H1 (cell line): ENCODE data around the gene CAPN10. TPM values are rescaled to one million over a fixed set of nuclear protein-coding genes. Genes with fewer than 3 reads are reported as not detected.

Experiments
- CTCF ChIA-PET: fragments of 300-600 bp; sonication (Branson Sonifier 250); formaldehyde crosslinking; loops from one replicate; lab custom pipeline; 2021; ENCODE audit not compliant: partially characterized antibody; lab: Charles Lee
- POLR2A ChIA-PET: fragments of 300-600 bp; sonication (Branson Sonifier 250); formaldehyde crosslinking; loops from one replicate; lab custom pipeline; 2021; ENCODE audit warnings: inconsistent platforms; ENCODE audit not compliant: partially characterized antibody; lab: Charles Lee
- DNase-seq, 2 experiments: peaks; one replicate each; pipeline versions ENCODE4 v3.0.0 to v3.0.0-alpha.2; 2010 to 2022; ENCODE audit warnings: low spot score in 2 of 2, low read depth in 1 of 2, mixed read lengths in 1 of 2
- FAIRE-seq: peaks from 2 replicates; lab custom pipeline; 2011; peaks lifted over from hg19 to GRCh38; lab: Jason Lieb, UNC
- H2AFZ ChIP-seq: 2 replicates; pipeline ENCODE4 v1.8.1; 2012; ENCODE audit warnings: low read length, inconsistent platforms
- H2AK5ac ChIP-seq: 2 replicates; pipeline ENCODE4 v1.6.1; 2013; ENCODE audit warnings: low read depth, low read length
- H2BK120ac ChIP-seq: replicated peaks from 2 replicates; pipeline ENCODE3; 2013; ENCODE audit warnings: low read depth, low read length, inconsistent platforms
- H2BK12ac ChIP-seq: 2 replicates; pipeline ENCODE4 v1.6.1; 2013; ENCODE audit warnings: low read depth, low read length
- H2BK15ac ChIP-seq: 2 replicates; pipeline ENCODE4 v1.6.1; 2013; ENCODE audit warnings: low read length
- H2BK20ac ChIP-seq: 2 replicates; pipeline ENCODE4 v1.6.1; 2013; ENCODE audit warnings: low read length
- H2BK5ac ChIP-seq: 2 replicates; pipeline ENCODE4 v1.6.1; 2013; ENCODE audit warnings: low read depth, low read length
- H3K14ac ChIP-seq: 2 replicates; pipeline ENCODE4 v1.6.1; 2013; ENCODE audit warnings: inconsistent platforms; ENCODE audit not compliant: insufficient read length
- H3K18ac ChIP-seq: 2 replicates; pipeline ENCODE4 v1.6.1; 2013; ENCODE audit warnings: low read length; ENCODE audit errors: extremely low read depth
- H3K23ac ChIP-seq: 2 replicates; pipeline ENCODE4 v1.6.1; 2013; ENCODE audit warnings: inconsistent platforms; ENCODE audit not compliant: insufficient read length
- H3K23me2 ChIP-seq: 2 replicates; pipeline ENCODE4 v1.6.1; 2013; ENCODE audit warnings: low read depth, low read length
- H3K27ac ChIP-seq: 2 replicates; pipeline ENCODE4 v1.6.1; 2011; ENCODE audit warnings: low read depth, low read length, inconsistent platforms
- H3K27me3 ChIP-seq, 4 experiments: replicated peaks in 1 of 4; 1 replicate in 1 of 4; 2 replicates in 3 of 4; pipeline versions ENCODE4 v1.6.1 to v1.8.1; 2011 to 2013; ENCODE audit warnings: low read length in 3 of 4, mild to moderate bottlenecking in 3 of 4, inconsistent platforms in 2 of 4, mixed read lengths in 2 of 4, moderate library complexity in 1 of 4; ENCODE audit not compliant: control insufficient read depth in 3 of 4, insufficient read depth in 3 of 4; ENCODE audit errors: extremely low read depth in 1 of 4
- H3K36me3 ChIP-seq, 4 experiments: 2 replicates each; pipeline versions ENCODE4 v1.6.1 to v1.8.1; 2011 to 2013; ENCODE audit warnings: mild to moderate bottlenecking in 4 of 4, low read length in 3 of 4, moderate library complexity in 2 of 4, control low read depth in 1 of 4, inconsistent platforms in 1 of 4; ENCODE audit not compliant: insufficient read depth in 4 of 4, control insufficient read depth in 2 of 4
- H3K4ac ChIP-seq: replicated peaks from 2 replicates; pipeline ENCODE3; 2013; ENCODE audit warnings: low read length, low read depth, mixed read lengths, inconsistent platforms; ENCODE audit not compliant: insufficient read length
- H3K4me1 ChIP-seq, 4 experiments: replicated peaks in 1 of 4; 1 replicate in 1 of 4; 2 replicates in 3 of 4; pipeline versions ENCODE4 v1.6.1 to v1.8.1; 2011 to 2013; ENCODE audit warnings: low read length in 3 of 4, inconsistent platforms in 2 of 4, mixed read lengths in 1 of 4; ENCODE audit not compliant: insufficient read depth in 4 of 4, control insufficient read depth in 3 of 4
- H3K4me2 ChIP-seq, 2 experiments: 2 replicates each; pipeline versions ENCODE4 v1.6.1 to v1.8.1; 2011 to 2013; ENCODE audit warnings: low read depth in 2 of 2, low read length in 2 of 2, control low read depth in 1 of 2, inconsistent platforms in 1 of 2, mild to moderate bottlenecking in 1 of 2; ENCODE audit not compliant: insufficient read depth in 1 of 2
- H3K4me3 ChIP-seq, 4 experiments: fragments of 200-600, 300-600 bp in 1 of 4; sonication (generic), shearing (Covaris generic), sonication (Bioruptor Twin) in 1 of 4; 2 replicates each; pipeline versions ENCODE4 v1.5.1 to v1.8.1; 2011 to 2016; ENCODE audit warnings: low read length in 4 of 4, low read depth in 3 of 4, control low read depth in 2 of 4, inconsistent platforms in 2 of 4, mild to moderate bottlenecking in 2 of 4, mixed read lengths in 1 of 4, moderate library complexity in 1 of 4; ENCODE audit not compliant: insufficient read depth in 2 of 4; ENCODE audit errors: extremely low read depth in 1 of 4
- H3K56ac ChIP-seq: replicated peaks from 2 replicates; pipeline ENCODE3; 2013; ENCODE audit warnings: low read depth, mild to moderate bottlenecking, mixed read lengths, low read length, inconsistent platforms; ENCODE audit not compliant: insufficient read length
- H3K79me1 ChIP-seq: 2 replicates; pipeline ENCODE4 v1.6.1; 2013; ENCODE audit warnings: low read depth, low read length, control low read depth
- H3K79me2 ChIP-seq, 2 experiments: 2 replicates each; pipeline versions ENCODE4 v1.6.1 to v1.8.1; 2012 to 2013; ENCODE audit warnings: low read length in 2 of 2, mild to moderate bottlenecking in 2 of 2, inconsistent platforms in 1 of 2; ENCODE audit not compliant: insufficient read depth in 2 of 2, control insufficient read depth in 1 of 2
- H3K9ac ChIP-seq, 4 experiments: replicated peaks in 1 of 4; 1 replicate in 1 of 4; 2 replicates in 3 of 4; pipeline versions ENCODE4 v1.6.1 to v1.8.1; 2011 to 2013; ENCODE audit warnings: low read depth in 3 of 4, low read length in 3 of 4, control low read depth in 2 of 4, mild to moderate bottlenecking in 2 of 4, moderate library complexity in 2 of 4, inconsistent platforms in 1 of 4; ENCODE audit errors: extremely low read depth in 1 of 4
- H3K9me3 ChIP-seq, 2 experiments: 2 replicates each; pipeline versions ENCODE4 v1.6.1 to v1.8.1; 2012 to 2013; ENCODE audit warnings: mild to moderate bottlenecking in 2 of 2, moderate library complexity in 2 of 2, control low read depth in 1 of 2, inconsistent platforms in 1 of 2, low read depth in 1 of 2, low read length in 1 of 2, mixed read lengths in 1 of 2; ENCODE audit not compliant: insufficient read depth in 2 of 2
- H4K20me1 ChIP-seq, 2 experiments: replicated peaks in 1 of 2; 2 replicates each; pipeline versions ENCODE3 to v1.8.1; 2011 to 2013; ENCODE audit warnings: inconsistent platforms in 2 of 2, low read length in 2 of 2, mild to moderate bottlenecking in 1 of 2; ENCODE audit not compliant: insufficient read depth in 2 of 2, control insufficient read depth in 1 of 2
- H4K5ac ChIP-seq: 2 replicates; pipeline ENCODE4 v1.6.1; 2013; ENCODE audit warnings: low read length, low read depth, mixed read lengths, inconsistent platforms; ENCODE audit not compliant: insufficient read length
- H4K8ac ChIP-seq: 2 replicates; pipeline ENCODE4 v1.8.0; 2013; ENCODE audit warnings: mild to moderate bottlenecking, moderate library complexity, low read length, inconsistent platforms; ENCODE audit not compliant: insufficient read depth; ENCODE audit errors: extremely low read depth
- H4K91ac ChIP-seq: replicated peaks from 2 replicates; pipeline ENCODE3; 2013; ENCODE audit warnings: low read length, mixed read lengths, inconsistent platforms; ENCODE audit not compliant: insufficient read length
- CBX5 ChIP-seq: fragments of 300-800, 300-1000 bp; sonication (generic); IDR thresholded peaks from 2 replicates; pipeline ENCODE4 v1.7.1; 2016; ENCODE audit warnings: antibody characterized with exemption, low read length, low read depth
- EGR1 ChIP-seq: IDR thresholded peaks from 2 replicates; pipeline ENCODE4 v1.6.1; 2011; ENCODE audit warnings: low read depth, low read length, borderline replicate concordance
- PHF8 ChIP-seq: fragments of 200-600 bp; sonication (generic); conservative IDR thresholded peaks from 2 replicates; pipeline ENCODE4 v1.7.1; 2012; ENCODE audit warnings: low read depth, mild to moderate bottlenecking, inconsistent platforms, low read length, moderate library complexity
- RAD21 ChIP-seq, 2 experiments: IDR thresholded peaks in 1 of 2; conservative IDR thresholded peaks in 1 of 2; 2 replicates each; pipeline ENCODE4 v1.6.1; 2011; ENCODE audit warnings: low read depth in 2 of 2, low read length in 2 of 2, improper control_type of control experiment in 1 of 2, inconsistent platforms in 1 of 2, mild to moderate bottlenecking in 1 of 2, moderate library complexity in 1 of 2
- RNF2 ChIP-seq: fragments of 200-900, 300-1000 bp; sonication (generic); IDR thresholded peaks from 2 replicates; pipeline ENCODE4 v1.7.1; 2016; ENCODE audit warnings: borderline replicate concordance, low read depth, mild to moderate bottlenecking, antibody characterized with exemption, low read length; ENCODE audit not compliant: poor library complexity, severe bottlenecking; ENCODE audit errors: missing control alignments
- SP2 ChIP-seq: IDR thresholded peaks from 2 replicates; pipeline ENCODE4 v1.6.1; 2012; ENCODE audit warnings: mild to moderate bottlenecking, low read length, inconsistent platforms
- TCF12 ChIP-seq: IDR thresholded peaks from 2 replicates; pipeline ENCODE4 v1.6.1; 2011; ENCODE audit warnings: low read depth, mild to moderate bottlenecking, low read length
- TEAD4 ChIP-seq: IDR thresholded peaks from 2 replicates; pipeline ENCODE4 v1.6.1; 2012; ENCODE audit warnings: low read depth, low read length, inconsistent platforms, mixed read lengths
- WGBS, 2 experiments: shearing (Covaris generic) in 1 of 2; methylation state at CpG; one replicate each; pipeline versions ENCODE4 v1.1.6 to v1.1.7; 2013 to 2015; ENCODE audit warnings: low lambda C conversion rate in 2 of 2, mixed read lengths in 2 of 2, inconsistent platforms in 1 of 2, low coverage in 1 of 2, missing lambda C conversion rate in 1 of 2; ENCODE audit not compliant: insufficient replicate concordance in 2 of 2, insufficient coverage in 1 of 2, insufficient read length in 1 of 2; ENCODE audit errors: extremely low coverage in 1 of 2, missing lambda C conversion rate in 1 of 2; 5-methylcytosine and 5-hydroxymethylcytosine counted together
- polyA plus RNA-seq, 7 experiments: library from polyadenylated mRNA; depleted of rRNA in 3 of 7; stranded (reverse) in 5 of 7; unstranded in 2 of 7; fragments of >200 nt in 5 of 7; fragments of 200-250 nt in 2 of 7; gene quantifications; 1 replicate in 5 of 7; 2 replicates in 1 of 7; 4 replicates in 1 of 7; pipeline versions ENCODE4 v1.2.1 to v1.2.3, GENCODE V29; 2011 to 2013; ENCODE audit warnings: missing spikeins in 2 of 7, mixed read lengths in 2 of 7
- total RNA-seq: library from RNA; stranded (reverse); fragmentation: NEBNext Ultra II Directional; extraction: Animal tissue kit (Norgen Biotek cat#: 25700); gene quantifications from 2 replicates; pipeline ENCODE4 v1.2.1, GENCODE V29; 2021
- TF ChIP-seq, protein P1 (sequence below): IDR thresholded peaks from 2 replicates; pipeline ENCODE4 v1.6.1; 2011; ENCODE audit warnings: low read depth, mild to moderate bottlenecking, low read length; ENCODE audit not compliant: insufficient read depth
- TF ChIP-seq, protein P2 (sequence below): IDR thresholded peaks from 2 replicates; pipeline ENCODE4 v1.6.1; 2012; ENCODE audit warnings: inconsistent platforms

The CAPN10 gene
- total and polyA plus RNA-seq, 2 of the 8 experiments (the other 6 are each of a cell fraction or from before 2014, with no cell fraction given), result 30.7 to 39.8 TPM

DNA sequence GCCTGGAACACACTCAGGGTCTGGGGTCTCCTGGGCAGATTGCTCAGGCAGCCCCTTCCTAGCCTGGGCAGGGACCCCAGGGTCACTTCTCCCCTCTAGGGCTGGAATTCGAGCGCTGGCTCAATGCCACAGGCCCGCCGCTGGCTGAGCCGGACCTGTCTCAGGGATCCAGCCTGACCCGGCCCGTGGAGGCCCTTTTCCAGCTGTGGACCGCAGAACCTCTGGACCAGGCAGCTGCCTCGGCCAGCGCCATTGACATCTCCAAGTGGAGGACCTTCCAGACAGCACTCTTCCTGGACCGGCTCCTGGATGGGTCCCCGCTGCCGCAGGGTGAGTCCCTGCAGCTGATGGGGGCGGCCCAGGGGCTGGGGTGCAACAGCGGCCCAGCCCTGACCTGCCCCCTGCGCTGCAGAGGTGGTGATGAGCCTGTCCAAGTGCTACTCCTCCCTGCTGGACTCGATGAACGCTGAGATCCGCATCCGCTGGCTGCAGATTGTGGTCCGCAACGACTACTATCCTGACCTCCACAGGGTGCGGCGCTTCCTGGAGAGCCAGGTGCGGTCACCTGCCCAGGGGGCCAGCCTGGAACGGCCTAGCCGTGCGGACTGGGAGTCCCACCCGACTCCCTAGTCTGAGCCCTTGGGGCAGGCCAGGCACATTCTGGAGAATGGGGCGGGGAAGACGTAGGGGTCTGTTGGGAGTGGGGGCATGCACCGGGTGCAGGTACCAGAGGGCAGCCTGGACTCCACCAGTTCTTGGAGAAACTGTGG, 9.9 kb upstream of the CAPN10 start:
- POLR2A ChIA-PET, result interaction anchor here (0.7 to 1.2 kb wide), 2 partner anchors 8 to 10 kb away, joined by 3 read pairs; partner anchors contain the start of genes CAPN10 and RNPEPL1
- H2AK5ac ChIP-seq, result no peak overlapping the region
- peak overlapping the region; percentile 25; the same call in 1 of the 2 replicates for H4K8ac ChIP-seq
- H2AFZ ChIP-seq, result no peak overlapping the region
- peaks cover 4% of the 10 kb centered on the region for H3K79me1 ChIP-seq
- no peaks in the 10 kb centered on the region for H3K27me3 ChIP-seq
- H3K4me1 ChIP-seq, result peaks cover 0 to 9% (median 0%) of the 10 kb centered on the region in 4 experiments; a peak in 2 of 7 replicates
- H3K79me2 ChIP-seq, result no peaks in the 10 kb centered on the region
- no peak overlapping the region for H2BK20ac ChIP-seq
- H2BK12ac ChIP-seq, result no peak overlapping the region
- H3K14ac ChIP-seq, result no peak overlapping the region
- no peaks in the 10 kb centered on the region for H3K9me3 ChIP-seq
- CTCF ChIA-PET, result interaction anchor here (0.9 to 2.0 kb wide), 4 partner anchors 11 to 28 kb away, joined by 3 to 8 read pairs (median 3); no protein-coding TSS in a partner anchor
- H4K91ac ChIP-seq, result no peak overlapping the region
- H4K5ac ChIP-seq, result no peak overlapping the region
- 90% methylated on average over 32 of the region's 32 CpGs; no CpG with 5 or more reads in 1 of the 2 experiments for WGBS, 2 experiments
- no peak overlapping the region for H3K9ac ChIP-seq
- FAIRE-seq (no peak), DNase-seq (no peak)
- no peak overlapping the region for H2BK120ac ChIP-seq
- H4K20me1 ChIP-seq, result peaks cover 8 to 21% of the 10 kb centered on the region in 2 experiments
- H3K56ac ChIP-seq, result no peak overlapping the region
- H2BK15ac ChIP-seq, result no peak overlapping the region
- no peak overlapping the region for H3K4me3 ChIP-seq
- no peak overlapping the region for H3K4ac ChIP-seq
- no peaks in the 10 kb centered on the region for H3K36me3 ChIP-seq
- no peaks in the 10 kb centered on the region for H3K23me2 ChIP-seq
- H3K4me2 ChIP-seq, result no peak overlapping the region
- no peak overlapping the region for H2BK5ac ChIP-seq
- H3K23ac ChIP-seq, result no peak overlapping the region
- no peak overlapping the region for H3K18ac ChIP-seq
- H3K27ac ChIP-seq, result no peak overlapping the region
- TF ChIP-seq EGR1 (no peak), PHF8 (no peak), TEAD4 (no peak), SP2 (no peak), CBX5 (no peak), TCF12 (no peak), RAD21 (IDR thresholded peaks at IDR 0.05 in 1 of 2, conservative IDR thresholded peaks at IDR 0.05 in 1 of 2; ENCODE audit: low read depth in 2 of 2, low read length in 2 of 2) (no peak), RNF2 (no peak)
- TF ChIP-seq, protein P1, sequence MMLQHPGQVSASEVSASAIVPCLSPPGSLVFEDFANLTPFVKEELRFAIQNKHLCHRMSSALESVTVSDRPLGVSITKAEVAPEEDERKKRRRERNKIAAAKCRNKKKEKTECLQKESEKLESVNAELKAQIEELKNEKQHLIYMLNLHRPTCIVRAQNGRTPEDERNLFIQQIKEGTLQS, result no peak
- TF ChIP-seq, protein P2, sequence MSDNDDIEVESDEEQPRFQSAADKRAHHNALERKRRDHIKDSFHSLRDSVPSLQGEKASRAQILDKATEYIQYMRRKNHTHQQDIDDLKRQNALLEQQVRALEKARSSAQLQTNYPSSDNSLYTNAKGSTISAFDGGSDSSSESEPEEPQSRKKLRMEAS, result no peak
